Stimulated activated CD8-positive, alpha-beta memory T cell treated with anti-CD3 and anti-CD28 coated beads, Interleukin-7, amount 100 ng/mL, for 4 hours (primary cell): Measurements from ENCODE around the gene MCOLN2.
"Not testable (repeated sequence)": the region's sequence is repeated elsewhere in the genome, so short reads cannot be mapped to it uniquely, and the experiment has no call there.

ENCODE experiments used
- DNase-seq, 2 donors: peaks; one replicate each; pipeline ENCODE4 v3.0.0-alpha.2; 2020; ENCODE audit warnings: low read depth in 2 of 2

MCOLN2 gene

DNA sequence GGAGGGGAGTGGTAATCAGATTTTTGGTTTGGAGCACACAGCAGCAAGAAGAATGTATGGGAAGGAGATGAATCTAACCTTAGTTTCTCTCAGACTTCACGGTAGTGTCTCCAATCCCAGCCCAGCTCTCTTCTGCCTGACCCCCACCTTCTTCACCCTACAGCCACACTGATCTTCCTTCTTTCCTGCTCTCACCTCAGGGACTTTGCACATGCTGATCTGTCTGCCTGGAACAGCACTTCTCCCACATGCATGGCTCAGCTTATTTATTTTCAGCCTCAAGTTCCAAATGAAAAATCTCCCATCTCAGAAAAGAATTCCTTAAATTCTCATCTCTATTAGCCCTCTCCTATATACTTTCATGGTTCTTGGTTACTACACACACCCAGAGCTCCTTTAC is 55.1 kb downstream of the MCOLN2 start:
- no peak for DNase-seq

DNA sequence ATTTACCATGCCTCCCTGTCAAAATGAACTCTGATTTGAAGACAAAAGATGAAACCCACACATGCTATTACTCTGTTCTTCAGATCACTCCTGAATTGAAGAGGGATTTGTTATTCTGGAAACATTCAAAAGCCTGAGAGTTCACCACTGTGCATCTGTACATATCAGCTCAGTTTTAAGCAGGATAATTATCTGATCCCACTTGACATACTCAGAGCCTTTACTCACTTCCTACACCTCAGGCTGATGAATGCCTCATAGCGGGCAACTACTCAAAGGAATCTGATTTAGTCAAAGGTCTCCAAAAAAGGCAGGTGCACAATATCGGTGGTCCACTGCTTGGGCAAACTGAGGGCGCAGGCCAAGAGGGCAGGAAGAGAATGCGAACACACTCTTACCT is 56.4 kb downstream of the MCOLN2 start:
- DNase-seq, result no peak

DNA sequence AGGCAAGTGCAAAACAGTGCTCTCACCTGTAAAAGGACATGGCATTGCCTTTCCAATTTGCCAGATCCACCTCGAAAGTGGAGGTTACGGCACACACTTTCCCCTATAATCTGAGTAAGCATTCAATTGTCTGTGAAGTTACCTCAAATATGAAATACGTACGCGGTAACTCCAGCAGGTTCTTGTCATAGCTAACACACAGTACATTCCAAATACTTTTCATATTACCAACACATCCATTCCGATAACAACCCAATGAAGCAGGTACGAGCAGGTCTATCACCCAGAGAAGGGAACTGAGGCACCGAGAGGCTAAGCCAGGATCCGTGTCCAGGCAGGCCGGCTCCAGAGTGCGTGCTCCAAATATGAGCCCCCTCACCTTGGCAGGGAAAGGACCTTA is 57.2 kb downstream of the MCOLN2 start:
- no peak for DNase-seq

DNA sequence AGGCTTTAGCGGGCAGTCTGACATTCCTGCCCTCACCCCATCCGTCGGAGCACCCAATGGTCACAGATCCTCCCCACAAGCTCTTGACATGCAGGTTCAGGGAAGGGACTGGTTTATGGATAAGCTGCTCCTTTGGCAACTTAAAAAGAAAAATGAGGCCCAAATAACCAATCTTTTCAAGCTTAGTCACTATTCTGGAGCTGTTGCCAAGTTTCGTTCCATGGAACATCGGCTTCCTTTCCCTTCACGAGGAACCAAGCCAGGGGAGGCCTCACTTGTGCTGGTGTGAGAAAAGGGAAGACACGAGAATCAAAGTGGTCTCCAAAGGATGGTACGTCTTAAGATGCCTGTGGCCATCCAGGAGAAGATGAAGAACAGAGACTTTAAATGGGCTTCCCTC is 57.8 kb downstream of the MCOLN2 start:
- DNase-seq, result no peak

DNA sequence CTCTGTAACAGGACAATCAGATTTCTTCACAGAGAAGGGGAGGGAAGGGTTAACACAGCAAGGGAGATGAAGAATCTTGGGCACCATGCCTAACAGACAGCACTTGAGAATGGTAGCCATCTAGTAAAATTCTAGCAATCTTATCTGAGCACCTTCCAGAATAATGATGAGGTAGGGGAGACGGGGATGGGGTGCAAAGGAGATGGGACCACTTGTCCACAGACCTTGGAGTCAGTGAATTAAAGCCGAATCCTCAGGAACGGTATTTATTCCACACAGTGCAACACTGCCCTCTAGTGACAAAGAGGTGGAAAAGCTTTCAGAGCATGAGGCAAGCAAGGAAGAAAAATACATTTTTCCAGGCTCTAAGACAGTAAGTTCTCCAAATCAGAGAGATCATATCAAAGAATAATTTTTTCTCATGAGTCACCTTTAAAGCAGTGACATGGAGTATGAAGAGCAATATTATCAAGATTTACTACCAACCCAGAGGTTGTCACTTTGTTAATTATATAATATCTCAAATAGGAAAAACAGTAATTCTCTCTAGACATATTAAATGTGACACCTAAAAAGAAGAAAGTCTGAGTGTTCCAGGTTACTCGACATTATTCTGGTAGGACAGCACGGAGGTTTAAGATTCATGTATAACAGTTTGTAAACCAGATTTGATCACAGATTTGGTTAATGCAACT is 60.6 kb downstream of the MCOLN2 start:
- peak in 1 of 2 donors; percentile 4 for DNase-seq

DNA sequence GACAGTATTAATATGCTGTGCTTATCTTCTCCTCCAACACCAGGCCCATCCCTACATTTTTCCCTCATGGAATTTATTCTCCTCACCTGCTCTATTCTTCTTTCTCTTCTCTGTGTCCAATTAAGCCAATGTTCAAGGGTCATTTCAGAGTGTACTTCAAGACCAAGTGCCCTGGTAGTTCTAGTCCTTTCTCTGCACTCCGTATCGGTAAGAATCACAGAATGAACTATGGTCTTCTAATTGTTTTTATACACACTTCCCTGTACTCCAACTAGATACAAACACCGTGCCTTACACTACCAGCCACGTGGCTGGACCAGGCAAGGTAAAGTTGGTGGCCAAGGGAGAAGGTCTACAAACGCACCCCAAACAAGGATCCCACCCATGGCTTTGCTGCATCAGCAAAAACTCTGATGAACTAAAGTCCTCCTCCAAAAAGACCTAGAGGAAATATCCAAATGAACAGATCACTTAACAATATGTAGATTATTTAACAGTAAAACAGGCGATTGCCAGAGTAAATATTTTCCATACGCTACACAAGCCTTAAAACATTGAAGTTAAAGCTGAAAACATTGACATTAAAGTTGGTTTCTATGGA is 63.8 kb downstream of the MCOLN2 start:
- DNase-seq, result no peak

DNA sequence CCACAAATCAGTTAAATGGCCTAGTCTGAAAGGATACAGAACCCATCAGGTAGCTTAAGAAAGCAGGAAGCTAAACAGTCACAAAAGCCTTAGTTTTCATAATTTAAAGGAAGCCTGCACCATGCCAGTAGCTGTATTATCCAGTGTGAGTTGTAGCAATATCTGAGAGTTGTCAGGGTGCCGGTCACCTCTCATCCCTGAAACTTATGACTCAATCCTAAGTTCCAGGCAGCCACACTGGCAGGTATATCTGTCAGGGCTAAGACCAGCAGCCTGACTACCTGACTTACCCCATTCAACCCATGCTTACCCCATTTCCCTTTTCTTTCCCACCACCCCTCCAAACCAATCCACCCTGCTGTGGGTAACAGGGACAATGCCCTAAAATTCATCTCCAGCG is 66.1 kb downstream of the MCOLN2 start:
- no peak for DNase-seq

DNA sequence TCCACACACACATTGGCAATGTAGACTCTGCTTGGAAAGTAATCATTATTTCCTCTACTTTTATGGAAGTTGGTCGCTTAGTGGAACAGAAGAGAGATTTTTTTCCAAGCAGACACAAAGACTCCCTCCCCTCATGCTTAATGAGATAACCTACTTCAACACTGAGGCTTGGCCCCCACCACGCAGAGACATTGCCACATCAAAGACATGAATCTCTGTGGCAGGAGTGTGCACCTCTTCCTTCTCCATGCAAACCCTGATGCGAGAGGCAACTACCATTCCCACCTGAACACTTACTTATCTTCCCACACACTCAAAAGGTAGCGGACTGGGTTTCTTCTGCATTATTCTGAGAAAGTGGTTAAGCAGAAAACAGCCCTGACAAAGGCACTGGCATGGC is 66.6 kb downstream of the MCOLN2 start:
- DNase-seq, result no peak

DNA sequence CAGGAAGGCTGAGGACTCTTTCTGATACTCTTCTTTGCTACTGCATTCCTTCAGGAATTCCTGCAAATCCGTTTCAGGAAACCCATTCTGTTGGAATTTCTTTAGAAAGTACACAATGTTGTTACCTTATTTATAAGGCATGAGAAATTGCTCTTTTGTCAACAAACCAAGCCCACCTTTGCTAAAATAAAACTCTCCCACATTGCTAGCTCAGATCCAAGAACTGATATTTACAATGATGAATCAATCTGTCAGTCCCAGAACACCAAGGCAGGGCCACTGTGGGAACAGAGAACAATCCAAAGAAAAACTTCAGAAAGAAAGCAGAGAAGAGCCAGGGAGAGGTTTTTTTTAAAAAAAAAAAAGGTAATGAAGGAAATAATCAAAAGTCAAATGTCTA is 67.3 kb downstream of the MCOLN2 start:
- no peak for DNase-seq

DNA sequence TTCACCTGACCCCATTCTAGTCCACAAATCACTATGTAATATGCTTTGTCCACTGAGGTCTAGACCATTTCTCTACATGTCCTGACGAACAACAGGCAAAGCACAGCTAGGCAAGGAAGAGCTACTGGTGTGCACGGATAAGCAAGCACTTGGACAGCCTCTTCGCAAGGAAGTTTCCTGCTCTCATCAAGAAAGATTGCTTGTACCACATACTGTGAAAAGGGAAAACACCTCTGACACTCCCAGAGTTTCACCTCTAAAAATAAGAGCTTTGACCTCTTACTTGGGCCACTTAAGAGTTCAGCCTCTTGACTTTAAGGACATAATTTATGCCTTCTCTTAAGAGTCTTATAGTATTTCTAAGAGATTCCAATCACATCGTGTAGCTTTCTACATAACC is 67.9 kb downstream of the MCOLN2 start:
- no peak for DNase-seq

DNA sequence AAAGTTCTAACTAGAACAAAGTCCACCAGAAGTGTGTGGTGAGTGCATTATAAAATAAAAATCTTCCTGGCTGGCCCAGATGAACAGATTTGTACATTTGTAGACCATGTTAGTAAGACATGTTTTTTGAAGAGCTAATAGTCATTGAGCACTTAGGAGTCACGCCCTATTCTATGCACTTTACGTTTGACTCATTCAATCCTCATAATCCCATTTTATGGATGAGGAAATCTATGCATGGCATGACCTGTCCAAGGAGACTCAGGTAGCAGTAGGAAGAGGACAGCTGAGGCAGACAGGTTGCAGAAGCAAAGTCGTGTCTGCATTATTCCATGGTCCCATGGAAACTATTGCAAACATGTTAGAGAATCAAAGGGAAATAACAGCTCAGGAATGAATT is 73.6 kb downstream of the MCOLN2 start:
- DNase-seq, result no peak

DNA sequence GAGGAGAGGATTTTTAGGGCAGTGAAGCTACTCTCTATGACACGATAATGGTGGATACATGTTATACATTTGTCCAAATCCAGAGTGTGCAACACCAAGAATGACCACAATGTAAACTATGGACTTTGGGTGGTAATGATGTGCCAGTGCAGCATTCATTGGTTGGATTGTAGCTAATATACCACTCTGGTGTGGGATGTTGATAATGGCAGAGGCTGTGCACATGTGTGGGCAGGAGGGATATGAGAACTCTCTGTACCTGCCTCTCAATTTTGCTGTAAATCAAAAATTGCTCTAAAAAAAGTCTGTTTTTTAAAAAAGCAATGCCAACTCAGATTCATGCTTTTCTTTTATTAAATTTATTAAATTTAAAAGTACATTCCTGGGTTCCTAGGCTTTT is 76.8 kb downstream of the MCOLN2 start:
- no peak for DNase-seq

DNA sequence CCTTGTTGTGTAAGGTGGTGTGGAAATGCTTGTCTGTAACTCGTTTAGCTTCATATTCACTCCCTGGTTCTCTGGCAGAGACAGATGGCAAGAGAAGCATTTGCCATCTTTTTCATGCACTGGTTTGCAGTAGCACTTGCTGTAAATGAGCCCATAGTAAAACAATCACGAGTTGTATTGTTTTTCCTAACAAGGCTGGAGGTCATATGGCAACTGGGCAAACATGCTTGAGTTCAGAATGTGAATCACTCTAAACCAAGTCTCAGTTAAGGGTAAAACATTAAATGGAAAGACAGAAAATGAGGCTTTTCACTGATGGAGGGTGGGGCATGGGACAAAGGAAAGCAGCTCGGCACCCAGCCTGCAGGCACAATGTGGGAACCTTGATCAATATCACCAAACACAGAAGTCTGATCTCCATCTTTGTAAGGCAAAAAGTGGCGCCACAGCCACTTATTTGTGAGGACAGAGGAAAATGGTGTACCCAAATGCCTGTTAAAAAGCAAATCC is 77.4 kb downstream of the MCOLN2 start:
- DNase-seq, result no peak

DNA sequence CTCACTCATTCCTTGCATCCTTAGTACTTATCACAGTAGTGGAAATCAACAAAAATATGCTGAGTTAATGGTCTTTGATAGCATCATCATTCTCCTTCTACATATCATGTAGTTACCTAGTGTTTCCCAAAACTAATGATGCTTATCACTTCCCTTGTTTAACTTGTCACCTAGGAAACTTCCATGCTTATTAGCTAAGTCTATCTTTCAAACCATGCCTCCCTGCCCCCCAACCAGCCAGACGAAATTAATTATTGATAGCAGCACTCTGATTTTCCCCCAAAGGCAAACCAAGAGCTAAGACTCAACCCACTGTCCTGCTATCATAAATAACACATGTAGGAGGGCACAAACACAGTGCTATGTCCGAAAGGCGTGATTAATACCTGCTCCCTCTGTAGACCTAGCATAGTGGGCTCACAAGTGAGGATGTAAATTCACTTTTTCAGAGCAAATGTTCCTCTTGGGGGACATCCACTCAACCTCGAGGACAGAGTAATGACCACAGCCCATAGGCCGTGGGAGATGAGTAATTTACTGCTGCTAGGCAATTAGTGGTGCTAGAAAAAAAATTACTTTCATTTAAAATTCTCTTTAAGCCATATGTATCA is 78.1 kb downstream of the MCOLN2 start:
- DNase-seq, result no peak

DNA sequence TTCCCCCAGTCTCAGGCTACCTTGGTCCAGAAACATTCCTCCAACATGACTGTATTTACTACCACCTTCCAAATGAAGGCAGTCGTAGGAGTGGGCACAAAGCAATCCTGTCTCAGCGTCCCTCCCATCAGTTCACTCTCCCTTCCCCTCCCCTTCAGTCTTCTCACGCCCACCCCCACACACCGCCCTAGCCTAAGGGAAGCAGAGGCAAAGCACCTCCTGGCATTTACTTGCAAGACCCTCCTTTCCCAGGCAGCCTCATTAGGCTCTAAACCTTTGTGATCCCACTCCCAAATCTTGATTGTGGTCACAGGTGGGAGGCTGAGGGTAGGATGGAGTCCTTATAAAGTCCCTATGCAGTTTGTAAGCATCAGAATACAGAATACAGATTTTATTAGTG is 80.0 kb downstream of the MCOLN2 start:
- no peak for DNase-seq

DNA sequence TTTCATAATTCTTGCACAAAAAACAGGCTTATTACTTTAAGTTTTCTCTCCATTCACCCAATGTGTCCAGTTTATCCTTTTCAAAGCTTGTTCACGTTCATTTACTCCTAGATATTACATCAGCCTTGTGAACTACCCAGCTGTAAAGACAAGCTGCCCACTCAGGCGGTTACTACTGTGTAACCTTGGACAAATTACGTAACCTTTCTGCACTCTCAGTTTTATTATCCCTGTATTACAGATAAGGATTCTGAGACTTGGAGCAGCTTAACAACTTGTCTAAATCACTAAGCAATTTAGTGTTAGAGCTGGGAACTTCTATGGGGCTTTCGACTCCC is 83.4 kb downstream of the MCOLN2 start:
- DNase-seq, result no peak

DNA sequence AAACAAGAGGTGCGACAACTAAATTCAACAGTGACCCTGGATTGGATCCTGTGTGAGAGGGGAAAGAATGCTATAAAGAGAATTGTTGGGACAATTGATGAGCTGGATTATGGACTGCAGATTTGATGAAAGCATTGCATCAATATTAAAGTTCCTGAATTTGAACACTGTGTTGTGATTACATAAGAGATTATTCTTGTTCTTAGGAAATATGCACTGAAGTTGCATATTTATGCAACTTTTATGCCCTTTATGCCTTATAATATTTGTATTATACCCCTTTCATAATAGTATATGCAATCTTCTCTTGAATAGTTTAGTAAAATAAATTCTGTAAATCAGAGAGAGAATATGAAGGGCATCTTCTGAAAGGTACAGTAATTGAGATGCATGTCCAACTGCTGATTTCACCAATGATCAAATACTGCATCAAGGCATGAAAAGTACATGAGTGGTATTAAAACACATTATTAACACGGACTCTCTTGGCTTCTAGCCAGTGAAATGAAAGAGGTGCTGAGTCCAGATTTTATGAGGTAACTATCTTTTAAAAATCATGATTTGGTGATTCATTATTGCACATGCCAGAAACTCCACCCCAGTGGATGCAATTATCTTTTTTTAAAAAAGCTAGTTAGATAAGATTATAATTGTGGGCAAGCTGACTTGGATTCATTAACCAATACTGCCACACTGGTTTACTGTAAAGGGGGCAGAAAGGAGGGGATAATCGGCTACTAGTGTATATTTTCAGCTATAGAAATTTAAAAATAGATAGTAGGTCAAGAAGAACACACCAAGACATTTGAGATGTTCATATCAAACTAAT is 84.0 kb downstream of the MCOLN2 start:
- DNase-seq, result no peak

DNA sequence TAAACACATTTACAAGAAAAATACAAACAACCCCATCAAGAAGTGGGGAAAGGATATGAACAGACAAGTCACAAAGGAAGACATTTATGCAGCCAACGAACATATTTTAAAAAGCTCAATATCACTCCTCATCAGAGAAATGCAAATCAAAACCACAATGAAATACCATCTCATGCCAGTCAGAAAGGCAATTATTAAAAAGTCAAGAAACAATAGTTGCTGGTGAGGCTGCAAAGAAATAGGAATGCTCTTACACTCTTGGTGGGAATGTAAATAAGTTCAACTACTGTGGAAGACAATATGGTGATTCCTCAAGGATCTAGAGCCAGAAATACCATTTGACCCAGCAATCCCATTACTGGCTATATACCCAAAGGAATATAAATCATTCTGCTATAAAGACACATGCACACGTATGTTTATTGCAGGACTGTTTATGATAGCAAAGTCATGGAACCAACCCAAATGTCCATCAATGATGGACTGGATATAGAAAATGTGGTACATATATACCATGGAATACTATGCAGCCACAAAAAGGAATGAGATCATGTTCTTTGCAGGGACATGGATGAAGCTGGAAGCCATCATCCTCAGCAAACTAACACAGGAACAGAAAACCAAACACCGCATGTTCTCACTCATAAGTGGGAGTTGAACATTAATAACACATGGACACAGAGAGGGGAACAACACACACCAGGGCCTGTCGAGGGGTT is 88.0 kb downstream of the MCOLN2 start:
- DNase-seq, result not testable (repeated sequence)

DNA sequence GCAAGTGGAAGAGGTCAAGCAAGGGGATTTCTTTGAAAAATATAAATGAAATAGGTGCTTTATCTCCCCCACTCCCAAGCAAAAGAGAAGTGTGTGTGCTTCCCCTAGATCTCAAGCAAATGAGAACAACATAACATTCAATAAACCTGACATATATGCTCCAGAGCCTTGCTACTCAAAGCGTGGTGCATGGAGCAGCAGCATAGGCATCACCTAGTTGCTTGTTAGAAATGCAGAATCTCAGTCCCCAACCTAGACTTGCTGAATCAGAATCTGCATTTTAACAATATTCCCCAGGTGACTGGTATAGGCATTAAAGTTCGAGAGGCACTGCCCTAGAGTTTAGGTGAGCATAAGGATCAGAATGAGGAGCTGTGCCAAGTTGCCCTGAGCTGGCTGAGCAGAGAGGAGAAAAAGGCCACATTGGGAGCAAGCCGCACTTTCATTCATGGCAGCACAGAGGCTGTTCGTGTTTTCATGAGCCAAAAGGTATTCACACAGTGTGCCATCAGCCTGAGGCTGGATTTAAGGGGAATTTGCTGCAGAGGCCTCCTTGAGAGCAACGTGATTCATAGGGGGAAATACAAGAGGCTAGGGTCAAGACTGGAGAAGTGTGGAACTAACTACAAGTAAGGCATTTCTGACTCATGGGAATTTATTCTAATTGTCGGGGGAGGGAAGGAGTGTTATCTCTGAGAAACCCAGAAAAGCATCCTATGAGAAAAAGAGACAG is 89.7 kb downstream of the MCOLN2 start:
- DNase-seq, result no peak

DNA sequence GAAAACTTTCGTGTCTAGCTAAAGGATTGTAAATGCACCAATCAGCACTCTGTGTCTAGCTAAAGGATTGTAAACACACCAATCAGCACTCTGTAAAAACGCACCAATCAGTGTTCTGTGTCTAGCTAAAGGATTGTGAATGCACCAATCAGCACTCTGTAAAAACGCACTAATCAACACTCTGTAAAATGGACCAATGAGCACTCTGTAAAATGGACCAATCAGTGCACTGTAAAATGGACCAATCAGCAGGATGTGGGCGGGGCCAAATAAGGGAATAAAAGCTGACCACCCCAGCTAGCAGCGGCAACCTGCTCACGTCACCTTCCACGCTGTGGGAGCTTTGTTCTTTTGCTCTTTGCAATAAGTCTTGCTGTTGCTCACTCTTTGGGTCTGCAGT is 94.2 kb downstream of the MCOLN2 start:
- not testable (repeated sequence) for DNase-seq

DNA sequence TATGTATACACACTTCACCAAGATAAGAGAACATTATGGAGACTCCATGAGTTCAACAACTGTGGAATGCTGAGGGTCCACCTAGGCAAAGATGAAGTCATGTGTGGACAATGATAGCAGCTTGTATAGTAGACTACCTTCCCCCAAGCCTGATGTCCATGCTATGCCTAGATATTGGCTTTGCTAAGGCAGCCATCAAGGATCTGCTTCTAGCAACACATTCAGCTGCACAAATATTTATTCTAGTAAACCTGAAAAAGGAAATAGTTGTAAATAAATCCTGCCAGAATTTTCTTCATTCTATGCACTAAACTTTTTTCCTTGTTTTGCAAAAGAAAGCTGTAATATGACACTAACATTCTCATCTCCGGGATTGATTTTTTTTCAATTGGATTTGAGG is 96.9 kb downstream of the MCOLN2 start:
- DNase-seq, result no peak
